ENCODE measurements around the gene ZFAND4. TPM values are rescaled to one million over a fixed set of nuclear protein-coding genes. Genes with fewer than 3 reads are reported as not detected.
"Not testable (repeated sequence)": the region's sequence is repeated elsewhere in the genome, so short reads cannot be mapped to it uniquely, and the experiment has no call there.

Gene ZFAND4
- total RNA-seq, 1 experiment from 2014 or later, result 17.2 TPM

DNA sequence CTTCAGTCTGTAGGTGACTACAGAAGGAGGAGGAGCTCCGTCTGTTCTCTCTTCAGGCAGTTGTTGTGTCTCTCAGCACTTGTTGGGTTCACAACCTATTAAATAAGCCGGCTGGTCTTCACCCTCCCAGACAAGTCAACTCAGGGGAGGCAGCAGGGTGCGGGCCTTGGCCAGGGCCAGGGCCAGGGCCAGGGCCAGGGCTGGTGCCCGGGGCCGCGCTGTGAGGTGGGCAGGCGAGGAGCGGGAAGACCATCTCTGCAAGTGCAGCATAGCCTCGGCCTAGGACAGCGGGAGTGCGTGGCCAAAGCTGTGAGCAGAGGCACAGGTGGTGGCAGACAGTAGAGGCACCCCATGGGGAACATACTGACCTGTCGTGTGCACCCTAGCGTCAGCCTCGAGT, 5.9 kb upstream of the ZFAND4 start:
- H4K20me1 ChIP-seq (ENCODE audit: control insufficient read depth, insufficient read depth, insufficient read length); H3K27ac Mint-ChIP-seq; H3K23me2 ChIP-seq (ENCODE audit: insufficient read length, low read depth, low read length, poor library complexity, severe bottlenecking); H3K79me2 ChIP-seq (ENCODE audit: insufficient read depth, low read length); H2BK12ac ChIP-seq (ENCODE audit: insufficient read length, low read depth, low read length); H3K4me1 Mint-ChIP-seq; H2BK120ac ChIP-seq (ENCODE audit: low read depth, low read length, poor library complexity, severe bottlenecking); H3K27ac ChIP-seq (ENCODE audit: insufficient read length, low read depth, low read length); H3K27me3 Mint-ChIP-seq (ENCODE audit: low read depth); H2BK5ac ChIP-seq (ENCODE audit: insufficient read length, low read length); H3K56ac ChIP-seq (ENCODE audit: insufficient read length, low read depth, low read length); H3K79me1 ChIP-seq (ENCODE audit: insufficient read depth, low read depth, low read length, poor library complexity, severe bottlenecking); H4K5ac ChIP-seq (ENCODE audit: insufficient read length, low read depth, low read length); H3K14ac ChIP-seq (ENCODE audit: insufficient read depth, low read length); H2BK20ac ChIP-seq (ENCODE audit: low read depth, low read length, poor library complexity, severe bottlenecking); H4K91ac ChIP-seq (ENCODE audit: insufficient read length, low read depth, low read length); H3K18ac ChIP-seq (ENCODE audit: insufficient read length, low read depth, low read length); H3K4me1 ChIP-seq (ENCODE audit: insufficient read depth, low read length); H4K8ac ChIP-seq (replicated peaks; ENCODE audit: insufficient read length, low read depth, low read length); H3K9ac ChIP-seq (ENCODE audit: extremely low read depth, insufficient read length, low read length); H2BK15ac ChIP-seq (ENCODE audit: low read depth, low read length); H2AK5ac ChIP-seq (ENCODE audit: insufficient read length, low read length); H3K27me3 ChIP-seq (ENCODE audit: insufficient read depth, low read length); H3T11ph ChIP-seq (ENCODE audit: low read length); DNase-seq; H3K9me3 ChIP-seq (ENCODE audit: control insufficient read depth, low read depth, low read length); H3K9me3 Mint-ChIP-seq; H3K4ac ChIP-seq (ENCODE audit: low read depth, low read length); H3K4me2 ChIP-seq (ENCODE audit: insufficient read depth, insufficient read length, low read length); H3K23ac ChIP-seq (ENCODE audit: insufficient read length, low read depth, low read length); H3K4me3 Mint-ChIP-seq; H2AFZ ChIP-seq (ENCODE audit: low read length); H3K36me3 Mint-ChIP-seq (ENCODE audit: insufficient read depth in 1 of 3, low read depth in 3 of 3): not testable (repeated sequence)
- WGBS (ENCODE audit: extremely low coverage, insufficient read length, low lambda C conversion rate), result no CpG with 5 or more reads among the region's 14 CpGs

Data from H9 (cell line).